Neutrophil (primary cell): ENCODE measurements around the gene LRBA.

Experiments
- H3K27ac ChIP-seq: fragments of 200-600 bp; sonication (generic); 2 replicates; pipeline ENCODE4 v1.5.1; 2016; ENCODE audit warnings: mild to moderate bottlenecking, moderate library complexity
- H3K27me3 ChIP-seq: fragments of 200-600 bp; sonication (generic); 2 replicates; pipeline ENCODE4 v1.6.0; 2016; ENCODE audit warnings: mild to moderate bottlenecking
- H3K36me3 ChIP-seq: fragments of 200-600 bp; sonication (generic); 2 replicates; pipeline ENCODE4 v1.5.1; 2017
- H3K4me1 ChIP-seq, 2 experiments: fragments of 200-600 bp in 1 of 2; sonication (generic) in 1 of 2; 1 replicate in 1 of 2; 2 replicates in 1 of 2; pipeline versions ENCODE4 v1.5.1 to v1.6.1; 2013 to 2016; ENCODE audit warnings: low read depth in 1 of 2, low read length in 1 of 2, mild to moderate bottlenecking in 1 of 2, moderate library complexity in 1 of 2; ENCODE audit not compliant: control insufficient read depth in 1 of 2, insufficient read depth in 1 of 2
- H3K4me3 ChIP-seq, 2 experiments: fragments of 200-600 bp in 1 of 2; sonication (generic) in 1 of 2; 1 replicate in 1 of 2; 2 replicates in 1 of 2; pipeline ENCODE4 v1.5.1; 2013 to 2016; ENCODE audit warnings: low read depth in 1 of 2, low read length in 1 of 2, mild to moderate bottlenecking in 1 of 2, moderate library complexity in 1 of 2
- H3K9me3 ChIP-seq: fragments of 200-600 bp; sonication (generic); 2 replicates; pipeline ENCODE4 v1.5.1; 2016
- TF ChIP-seq, protein P1 (sequence below): fragments of 200-600 bp; sonication (generic); IDR thresholded peaks from 2 replicates; pipeline ENCODE4 v1.5.1; 2016; ENCODE audit warnings: antibody characterized with exemption

LRBA gene

DNA sequence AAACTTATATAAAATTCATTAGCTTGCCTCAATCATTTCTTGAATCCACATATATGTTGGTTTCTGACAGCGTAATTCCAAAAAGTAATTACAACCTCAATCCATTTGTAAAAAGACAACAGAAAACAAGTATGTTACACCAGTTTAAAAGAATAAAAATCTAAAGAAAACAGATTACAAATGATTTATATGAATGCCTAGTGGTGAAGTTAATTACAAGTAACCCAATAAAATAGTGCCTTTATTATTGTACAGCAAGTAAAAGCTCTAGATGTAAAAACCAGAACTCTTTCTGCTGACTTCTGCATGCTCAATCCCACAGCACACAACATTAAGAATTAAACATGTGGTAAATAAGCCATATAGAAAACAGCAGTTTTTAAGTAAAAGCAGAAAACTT is 235.4 kb downstream of the LRBA start:
- H3K27ac ChIP-seq = no peak overlapping the region
- TF ChIP-seq, protein P1, sequence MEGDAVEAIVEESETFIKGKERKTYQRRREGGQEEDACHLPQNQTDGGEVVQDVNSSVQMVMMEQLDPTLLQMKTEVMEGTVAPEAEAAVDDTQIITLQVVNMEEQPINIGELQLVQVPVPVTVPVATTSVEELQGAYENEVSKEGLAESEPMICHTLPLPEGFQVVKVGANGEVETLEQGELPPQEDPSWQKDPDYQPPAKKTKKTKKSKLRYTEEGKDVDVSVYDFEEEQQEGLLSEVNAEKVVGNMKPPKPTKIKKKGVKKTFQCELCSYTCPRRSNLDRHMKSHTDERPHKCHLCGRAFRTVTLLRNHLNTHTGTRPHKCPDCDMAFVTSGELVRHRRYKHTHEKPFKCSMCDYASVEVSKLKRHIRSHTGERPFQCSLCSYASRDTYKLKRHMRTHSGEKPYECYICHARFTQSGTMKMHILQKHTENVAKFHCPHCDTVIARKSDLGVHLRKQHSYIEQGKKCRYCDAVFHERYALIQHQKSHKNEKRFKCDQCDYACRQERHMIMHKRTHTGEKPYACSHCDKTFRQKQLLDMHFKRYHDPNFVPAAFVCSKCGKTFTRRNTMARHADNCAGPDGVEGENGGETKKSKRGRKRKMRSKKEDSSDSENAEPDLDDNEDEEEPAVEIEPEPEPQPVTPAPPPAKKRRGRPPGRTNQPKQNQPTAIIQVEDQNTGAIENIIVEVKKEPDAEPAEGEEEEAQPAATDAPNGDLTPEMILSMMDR = no peak
- no peaks in the 10 kb centered on the region for H3K36me3 ChIP-seq
- no peak overlapping the region for H3K4me3 ChIP-seq
- no peaks in the 10 kb centered on the region for H3K4me1 ChIP-seq
- H3K27me3 ChIP-seq = no peaks in the 10 kb centered on the region
- no peaks in the 10 kb centered on the region for H3K9me3 ChIP-seq

DNA sequence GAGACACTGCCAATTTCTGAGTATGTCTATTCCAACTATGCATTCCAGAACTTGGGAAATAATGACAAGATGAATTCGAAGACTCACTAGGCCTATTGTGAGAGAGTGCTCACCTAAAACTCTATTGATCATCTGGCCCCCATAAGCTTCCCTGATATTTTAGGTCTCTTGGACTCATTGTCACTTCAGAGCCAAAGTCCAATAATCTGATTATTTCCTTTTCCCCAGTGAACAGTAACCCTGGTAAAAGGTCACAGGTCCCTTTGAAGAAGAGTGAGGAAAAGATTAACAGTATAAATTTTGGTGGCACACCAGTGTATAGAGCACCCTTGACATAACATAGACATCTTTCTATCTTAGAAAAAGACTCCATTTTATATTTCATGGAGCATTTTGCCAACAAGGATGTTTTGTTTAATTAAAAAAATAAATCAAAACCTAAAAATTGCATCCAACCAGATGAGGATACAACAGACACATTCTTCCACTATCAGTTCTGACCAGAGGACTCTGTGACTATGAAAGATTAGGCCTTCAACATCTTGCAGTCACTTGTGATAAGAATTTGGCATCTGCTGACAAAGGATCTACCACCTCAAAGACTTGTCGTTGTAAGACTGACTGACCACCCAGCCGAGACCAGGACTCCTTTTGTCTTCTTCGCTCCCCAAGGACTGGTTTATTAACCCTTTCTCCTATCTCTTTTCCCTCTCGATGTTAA is 241.2 kb downstream of the LRBA start:
- Histone ChIP-seq H3K36me3 (no peaks in the 10 kb centered on the region), H3K27ac (no peak overlapping the region), H3K9me3 (no peaks in the 10 kb centered on the region), H3K4me3 (no peak overlapping the region), H3K27me3 (no peaks in the 10 kb centered on the region), H3K4me1 (no peaks in the 10 kb centered on the region)
- TF ChIP-seq, protein P1 = no peak

DNA sequence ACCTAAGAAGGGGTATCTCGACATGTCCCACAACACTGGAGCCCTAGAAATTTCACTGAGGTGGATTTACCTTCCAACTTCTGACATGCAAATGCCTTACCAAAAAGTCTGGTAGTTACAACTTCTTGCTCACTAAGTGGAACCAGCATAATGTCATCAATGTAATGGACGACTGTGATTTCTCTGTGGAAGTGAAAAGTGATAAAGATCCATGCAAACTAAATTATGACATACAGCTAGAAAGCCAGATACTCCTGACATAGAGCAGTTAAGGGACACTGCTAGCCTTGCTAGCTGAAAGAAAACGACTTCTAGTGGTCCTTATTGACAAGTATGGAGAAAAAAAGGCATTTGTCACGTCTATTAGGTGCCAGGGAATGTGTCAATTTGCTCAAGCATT is 242.1 kb downstream of the LRBA start:
- no peaks in the 10 kb centered on the region for H3K9me3 ChIP-seq
- H3K27me3 ChIP-seq = no peaks in the 10 kb centered on the region
- H3K36me3 ChIP-seq = no peaks in the 10 kb centered on the region
- TF ChIP-seq, protein P1 = no peak
- no peak overlapping the region for H3K27ac ChIP-seq
- H3K4me1 ChIP-seq = no peaks in the 10 kb centered on the region
- H3K4me3 ChIP-seq = no peak overlapping the region

DNA sequence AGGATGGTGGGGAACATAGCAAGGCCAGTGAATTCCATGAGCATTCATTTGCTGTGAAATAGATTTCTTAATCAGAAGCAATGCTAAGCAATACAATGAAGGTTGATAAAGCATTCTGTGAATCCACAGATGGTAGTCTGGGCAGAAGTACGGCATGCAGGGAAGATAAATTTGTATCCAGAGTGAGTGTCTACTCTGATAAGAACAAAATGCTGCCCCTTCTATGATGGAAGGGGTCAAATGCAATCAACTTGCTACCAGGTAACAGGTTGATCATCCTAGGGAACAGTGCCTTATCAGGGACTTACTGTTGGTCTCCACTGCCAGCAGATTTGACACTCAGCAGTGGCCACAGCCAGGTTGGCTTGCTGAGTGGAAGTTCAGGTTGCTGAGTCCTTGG is 243.7 kb downstream of the LRBA start:
- no peak overlapping the region for H3K4me3 ChIP-seq
- H3K9me3 ChIP-seq = no peaks in the 10 kb centered on the region
- no peaks in the 10 kb centered on the region for H3K27me3 ChIP-seq
- H3K4me1 ChIP-seq = no peaks in the 10 kb centered on the region
- TF ChIP-seq, protein P1 = no peak
- H3K27ac ChIP-seq = no peak overlapping the region
- no peaks in the 10 kb centered on the region for H3K36me3 ChIP-seq

DNA sequence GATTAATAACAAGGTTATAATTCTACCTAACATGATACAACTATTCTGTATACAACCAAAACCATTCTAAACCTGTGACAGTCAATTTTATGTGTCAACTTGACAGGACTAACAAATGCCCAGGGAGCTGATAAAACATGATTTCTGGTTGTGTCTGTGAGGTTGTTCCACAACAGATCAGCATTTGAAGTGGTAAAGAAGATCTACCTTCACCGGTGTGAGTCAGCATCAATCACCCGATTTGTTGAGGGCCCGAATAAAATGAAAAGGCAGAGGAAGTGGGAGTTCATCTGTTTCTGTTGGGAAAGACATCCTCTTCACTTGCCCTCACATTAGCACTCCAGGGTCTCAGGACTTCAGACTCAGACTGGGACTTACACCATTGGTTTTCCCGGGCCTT is 245.2 kb downstream of the LRBA start:
- Histone ChIP-seq H3K4me1 (no peaks in the 10 kb centered on the region), H3K4me3 (no peak overlapping the region), H3K9me3 (no peaks in the 10 kb centered on the region), H3K27me3 (no peaks in the 10 kb centered on the region), H3K27ac (no peak overlapping the region), H3K36me3 (no peaks in the 10 kb centered on the region)
- TF ChIP-seq, protein P1 = no peak

DNA sequence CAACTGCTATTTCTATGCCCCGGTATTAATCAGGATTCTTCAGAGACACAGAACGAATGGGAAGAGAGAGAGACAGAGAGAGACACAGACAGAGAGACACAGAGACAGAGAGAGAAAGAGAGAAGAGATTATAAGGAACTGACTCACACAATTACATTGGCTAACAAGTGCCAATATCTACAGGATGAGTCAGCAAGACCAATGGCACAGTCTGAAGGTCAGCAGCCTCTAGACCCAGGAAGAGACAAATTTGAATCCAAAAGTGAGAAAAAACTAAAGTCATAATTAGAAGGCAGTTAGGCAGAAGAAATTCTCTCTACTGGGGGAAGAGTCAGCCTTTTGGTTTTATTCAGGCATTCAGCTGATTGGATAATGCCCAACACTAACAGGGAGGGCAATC is 245.8 kb downstream of the LRBA start:
- Histone ChIP-seq H3K4me1 (no peaks in the 10 kb centered on the region), H3K4me3 (no peak overlapping the region), H3K9me3 (no peaks in the 10 kb centered on the region), H3K27ac (no peak overlapping the region), H3K27me3 (no peaks in the 10 kb centered on the region), H3K36me3 (no peaks in the 10 kb centered on the region)
- TF ChIP-seq, protein P1 = no peak
